ENCODE data around the gene STOX1. TPM values are rescaled to one million over a fixed set of nuclear protein-coding genes. Genes with fewer than 3 reads are reported as not detected.
A peak's percentile ranks its signal among the peaks of the same experiment; 100 is the strongest.
"Not testable (repeated sequence)": the region's sequence is repeated elsewhere in the genome, so short reads cannot be mapped to it uniquely, and the experiment has no call there.

Gene STOX1
- total and polyA plus RNA-seq, 10 donors = 0.11 to 2.2 (median 0.38) TPM; not detected in 1

- no peak for TF ChIP-seq POLR2A (IDR thresholded peaks at IDR 0.05)
- no peak for TF ChIP-seq CTCF (IDR thresholded peaks at IDR 0.05 in 8 of 11, conservative IDR thresholded peaks at IDR 0.05 in 3 of 11)
- no peak for TF ChIP-seq POLR2AphosphoS5 (IDR thresholded peaks at IDR 0.05)
- Histone ChIP-seq H3K4me1 (peaks cover 0 to 10% (median 7%) of the 10 kb centered on the region in 6 donors), H3K4me3 (no peak overlapping the region), H3K9me3 (no peaks in the 10 kb centered on the region), H3K36me3 (no peaks in the 10 kb centered on the region), H3K27me3 (replicated peaks in 1 of 7) (peaks cover 0 to 20% (median 0%) of the 10 kb centered on the region in 7 donors), H3K27ac (no peak overlapping the region)
- WGBS, 5 donors = 86 to 92% (median 88%) methylated on average over 5 of the region's 5 CpGs
- peak; percentile 31 for DNase-seq
- intact Hi-C loops (cut with DNase I; ENCODE audit: low total_unique reads) = no loop called here
Observed at GRCh38 chr10:68831961-68832455, 4.7 kb downstream of the STOX1 start.

- DNase-seq = no peak
- peaks cover 0 to 15% (median 0%) of the 10 kb centered on the region in 7 donors for H3K27me3 ChIP-seq (replicated peaks in 1 of 7)
- 85 to 94% (median 91%) methylated on average over 4 of the region's 4 CpGs for WGBS, 5 donors
- H3K9me3 ChIP-seq = no peaks in the 10 kb centered on the region
- intact Hi-C loops (cut with DNase I; ENCODE audit: low total_unique reads) = no loop called here
- H3K4me1 ChIP-seq = peaks cover 0 to 8% (median 4%) of the 10 kb centered on the region in 6 donors
- no peaks in the 10 kb centered on the region for H3K36me3 ChIP-seq
- H3K4me3 ChIP-seq = no peak overlapping the region
- no peak for TF ChIP-seq POLR2A (IDR thresholded peaks at IDR 0.05)
- no peak for TF ChIP-seq CTCF (IDR thresholded peaks at IDR 0.05 in 8 of 11, conservative IDR thresholded peaks at IDR 0.05 in 3 of 11)
- TF ChIP-seq POLR2AphosphoS5 (IDR thresholded peaks at IDR 0.05) = no peak
- no peak overlapping the region for H3K27ac ChIP-seq
Observed at GRCh38 chr10:68832601-68833000, 5.3 kb downstream of the STOX1 start.

- intact Hi-C loops (cut with DNase I; ENCODE audit: low total_unique reads) = no loop called here
- 85 to 92% (median 87%) methylated on average over 7 to 8 of the region's 8 CpGs for WGBS, 5 donors
- Histone ChIP-seq H3K27ac (no peak overlapping the region), H3K4me3 (no peak overlapping the region), H3K27me3 (replicated peaks in 1 of 7) (no peaks in the 10 kb centered on the region), H3K9me3 (no peaks in the 10 kb centered on the region), H3K36me3 (no peaks in the 10 kb centered on the region), H3K4me1 (no peaks in the 10 kb centered on the region)
- no peak for DNase-seq
- TF ChIP-seq POLR2A (IDR thresholded peaks at IDR 0.05) (no peak), POLR2AphosphoS5 (IDR thresholded peaks at IDR 0.05) (no peak), CTCF (IDR thresholded peaks at IDR 0.05 in 8 of 11, conservative IDR thresholded peaks at IDR 0.05 in 3 of 11) (no peak)
Observed at GRCh38 chr10:68837626-68838322, 10.4 kb downstream of the STOX1 start.

- H3K27ac ChIP-seq; DNase-seq; H3K4me3 ChIP-seq; H3K36me3 ChIP-seq; H3K27me3 ChIP-seq (replicated peaks in 1 of 7); H3K4me1 ChIP-seq; intact Hi-C loops (cut with DNase I; ENCODE audit: low total_unique reads); H3K9me3 ChIP-seq: not testable (repeated sequence)
- WGBS, 5 donors = 93 to 98% (median 94%) methylated on average over 9 of the region's 9 CpGs
Observed at GRCh38 chr10:68840650-68841049, 13.3 kb downstream of the STOX1 start.

All from spleen (tissue), 11 donors.